T follicular helper cell (primary cell): ENCODE results near the gene P4HA1.
"Not testable (repeated sequence)": the region's sequence is repeated elsewhere in the genome, so short reads cannot be mapped to it uniquely, and the experiment has no call there.

Experiments
- DNase-seq: peaks from one replicate; pipeline ENCODE4 v3.0.0-alpha.2; 2020; ENCODE audit warnings: low read depth
- total RNA-seq, 2 experiments: gene quantifications; one replicate each; lab custom pipeline; 2026; lab: John Stamatoyannopoulos, UW

Gene P4HA1
- 34.0 to 56.3 reads per million in 2 experiments for total RNA-seq

- peak; percentile 93 for DNase-seq
These were observed at the start of gene P4HA1 for GRCh38 chr10:73096449-73097304. P4HA1 (minus strand) TSS chr10:73096866; CDS start chr10:73074883, 21,983 bp downstream.

GRCh38 chr10:73141603-73142002, 44.9 kb upstream of the P4HA1 start:
- DNase-seq = no peak

- no peak for DNase-seq
These were observed 42.6 kb upstream of the P4HA1 start for GRCh38 chr10:73139251-73139650.

GRCh38 chr10:73136627-73137026, 40.0 kb upstream of the P4HA1 start:
- no peak for DNase-seq

GRCh38 chr10:73134727-73135126, 38.1 kb upstream of the P4HA1 start:
- DNase-seq = no peak

- DNase-seq = no peak
These were observed 35.4 kb upstream of the P4HA1 start for GRCh38 chr10:73131913-73132686.

GRCh38 chr10:73131301-73131700, 34.6 kb upstream of the P4HA1 start:
- no peak for DNase-seq

GRCh38 chr10:73126343-73126742, 29.7 kb upstream of the P4HA1 start:
- DNase-seq = no peak

GRCh38 chr10:73119952-73120351, 23.3 kb upstream of the P4HA1 start:
- DNase-seq = no peak

GRCh38 chr10:73119457-73119856, 22.8 kb upstream of the P4HA1 start:
- DNase-seq = no peak

GRCh38 chr10:73117976-73118743, 21.5 kb upstream of the P4HA1 start:
- DNase-seq = no peak

GRCh38 chr10:73116017-73116416, 19.4 kb upstream of the P4HA1 start:
- DNase-seq = no peak

- DNase-seq = no peak
These were observed 16.9 kb upstream of the P4HA1 start for GRCh38 chr10:73113551-73113950.

- DNase-seq = not testable (repeated sequence)
These were observed 15.4 kb upstream of the P4HA1 start for GRCh38 chr10:73112032-73112431.

- DNase-seq = peak; percentile 40
These were observed 13.7 kb upstream of the P4HA1 start, which contains the start of gene NUDT13 for GRCh38 chr10:73110345-73110849. NUDT13 (plus strand) TSS chr10:73110455; CDS start chr10:73114366, 3,911 bp downstream.

GRCh38 chr10:73109248-73109652, 12.6 kb upstream of the P4HA1 start:
- DNase-seq = not testable (repeated sequence)

- DNase-seq = no peak
These were observed 9.6 kb upstream of the P4HA1 start for GRCh38 chr10:73106301-73106700.

GRCh38 chr10:73099141-73099540, 2.5 kb upstream of the P4HA1 start:
- no peak for DNase-seq

GRCh38 chr10:73097305-73097670, 622 bp upstream of the P4HA1 start:
- DNase-seq = no peak

- peak; percentile 59 for DNase-seq
These were observed 621 bp downstream of the P4HA1 start for GRCh38 chr10:73096041-73096448.

- DNase-seq = no peak
These were observed 1.1 kb downstream of the P4HA1 start for GRCh38 chr10:73095481-73096021.
